ENCODE results near the gene RASA3. TPM values are rescaled to one million over a fixed set of nuclear protein-coding genes. Genes with fewer than 3 reads are reported as not detected.

RASA3 gene
- total RNA-seq, 3 donors from 2014 or later (not counting 1 experiment from before 2014, with no cell fraction given), result 252 to 277 (median 274) TPM

DNA sequence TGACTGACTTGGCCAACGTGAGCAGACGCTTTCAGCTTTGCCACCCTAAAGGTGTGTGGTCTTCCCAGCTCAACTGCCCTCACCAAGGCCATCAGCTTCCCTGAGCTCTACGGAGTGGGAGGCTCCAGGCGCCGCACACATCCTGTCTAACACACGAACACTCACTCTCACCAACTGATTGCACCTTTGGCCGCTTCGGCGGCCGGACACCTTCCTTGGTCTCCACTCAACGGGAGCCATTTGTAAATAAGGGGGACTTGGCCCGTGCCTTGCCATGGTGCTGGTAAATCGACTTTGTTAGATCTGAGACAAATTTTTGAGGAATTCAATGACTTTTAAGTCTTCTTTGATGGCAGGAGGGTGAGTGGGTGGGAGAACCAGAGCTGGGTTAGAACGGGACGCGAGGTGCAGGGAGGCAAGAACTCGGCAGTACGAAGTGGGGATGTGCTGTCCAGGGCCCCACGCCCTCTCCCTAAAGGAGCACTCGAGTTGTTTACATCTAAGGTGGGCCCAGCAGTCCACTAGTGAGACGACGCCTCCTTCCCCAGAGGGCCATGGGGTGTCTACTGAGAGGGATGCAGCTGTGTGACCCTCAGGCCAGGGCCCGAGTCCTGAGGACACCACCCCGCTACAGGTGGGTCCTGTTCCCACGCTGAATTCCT, 163.0 kb downstream of the RASA3 start:
- H3K27ac Mint-ChIP-seq, result peak overlapping the region in 1 of 2 donors; percentile 47
- 94% methylated on average over 25 of the region's 25 CpGs for WGBS (ENCODE audit: insufficient coverage)
- Histone ChIP-seq H3K27ac (ENCODE audit: low read length) (no peak overlapping the region), H3K9me3 (ENCODE audit: control insufficient read depth, insufficient read depth, low read length) (no peaks in the 10 kb centered on the region), H3K4me1 (ENCODE audit: control insufficient read depth, insufficient read depth, low read length) (no peaks in the 10 kb centered on the region), H3K4me3 (ENCODE audit: low read length) (no peak overlapping the region), H3K36me3 (ENCODE audit: control insufficient read depth, insufficient read depth, low read length) (peaks cover 31% of the 10 kb centered on the region), H3K27me3 (ENCODE audit: control insufficient read depth, insufficient read depth, low read length) (no peaks in the 10 kb centered on the region)
- no peaks in the 10 kb centered on the region for H3K9me3 Mint-ChIP-seq
- ATAC-seq (no peak), DNase-seq (no peak)
- H3K27me3 Mint-ChIP-seq (ENCODE audit: low read depth in 2 of 2), result no peaks in the 10 kb centered on the region
- no peak overlapping the region for H3K4me3 Mint-ChIP-seq
- no peaks in the 10 kb centered on the region for H3K36me3 Mint-ChIP-seq
- TF ChIP-seq, protein P1, sequence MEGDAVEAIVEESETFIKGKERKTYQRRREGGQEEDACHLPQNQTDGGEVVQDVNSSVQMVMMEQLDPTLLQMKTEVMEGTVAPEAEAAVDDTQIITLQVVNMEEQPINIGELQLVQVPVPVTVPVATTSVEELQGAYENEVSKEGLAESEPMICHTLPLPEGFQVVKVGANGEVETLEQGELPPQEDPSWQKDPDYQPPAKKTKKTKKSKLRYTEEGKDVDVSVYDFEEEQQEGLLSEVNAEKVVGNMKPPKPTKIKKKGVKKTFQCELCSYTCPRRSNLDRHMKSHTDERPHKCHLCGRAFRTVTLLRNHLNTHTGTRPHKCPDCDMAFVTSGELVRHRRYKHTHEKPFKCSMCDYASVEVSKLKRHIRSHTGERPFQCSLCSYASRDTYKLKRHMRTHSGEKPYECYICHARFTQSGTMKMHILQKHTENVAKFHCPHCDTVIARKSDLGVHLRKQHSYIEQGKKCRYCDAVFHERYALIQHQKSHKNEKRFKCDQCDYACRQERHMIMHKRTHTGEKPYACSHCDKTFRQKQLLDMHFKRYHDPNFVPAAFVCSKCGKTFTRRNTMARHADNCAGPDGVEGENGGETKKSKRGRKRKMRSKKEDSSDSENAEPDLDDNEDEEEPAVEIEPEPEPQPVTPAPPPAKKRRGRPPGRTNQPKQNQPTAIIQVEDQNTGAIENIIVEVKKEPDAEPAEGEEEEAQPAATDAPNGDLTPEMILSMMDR (IDR thresholded peaks at IDR 0.05), result no peak
- intact Hi-C loops (cut with micrococcal nuclease), result no loop called here
- H3K4me1 Mint-ChIP-seq, result no peaks in the 10 kb centered on the region

DNA sequence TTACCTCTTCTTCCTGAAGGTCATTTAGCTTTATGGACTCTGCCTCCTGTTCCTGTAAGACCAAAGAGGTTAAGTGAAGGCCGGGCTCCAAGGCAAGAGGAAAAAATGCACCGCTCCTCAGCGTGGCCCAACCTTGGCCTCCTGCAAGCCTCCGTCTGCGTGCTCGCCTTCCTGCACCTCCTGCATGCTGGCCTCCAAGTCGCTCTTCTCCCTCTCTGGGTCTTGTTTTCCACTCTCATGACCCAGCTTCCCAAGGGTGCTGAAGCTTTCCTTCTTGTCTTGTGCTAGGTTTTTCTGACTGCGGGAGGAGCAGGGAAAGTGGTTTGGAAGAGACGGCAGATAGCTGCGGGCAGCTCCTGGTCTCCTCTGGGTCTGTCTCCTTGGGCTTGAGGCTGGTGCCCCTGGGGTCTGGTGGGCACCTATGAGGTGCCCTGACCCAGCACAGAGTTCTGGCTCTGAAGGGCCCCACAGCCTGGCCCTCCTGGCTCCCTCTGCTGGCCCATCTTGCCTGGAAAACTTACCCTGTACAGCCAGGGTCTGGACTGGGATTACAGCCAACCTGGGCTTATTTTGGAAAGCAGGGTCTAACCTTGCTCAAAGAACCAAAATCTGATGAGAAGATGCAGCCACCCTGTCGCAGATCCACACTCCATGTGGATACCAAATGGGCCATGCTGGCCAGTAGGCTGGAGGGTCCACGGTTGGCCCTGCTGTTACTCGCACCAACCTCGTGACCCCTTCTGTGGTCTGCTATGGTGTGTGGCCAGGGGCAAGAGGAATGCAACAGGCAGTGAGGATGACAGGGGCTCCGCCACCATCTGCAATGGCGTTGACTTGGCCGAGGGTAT, 163.7 kb downstream of the RASA3 start:
- no peak overlapping the region for H3K27ac ChIP-seq (ENCODE audit: low read length)
- intact Hi-C loops (cut with micrococcal nuclease), result no loop called here
- ATAC-seq (no peak), DNase-seq (no peak)
- Mint-ChIP-seq H3K27me3 (ENCODE audit: low read depth in 2 of 2) (no peaks in the 10 kb centered on the region), H3K36me3 (no peaks in the 10 kb centered on the region), H3K9me3 (no peaks in the 10 kb centered on the region), H3K4me1 (no peaks in the 10 kb centered on the region), H3K4me3 (no peak overlapping the region), H3K27ac (peak overlapping the region in 1 of 2 donors; percentile 54)
- TF ChIP-seq, protein P1 (IDR thresholded peaks at IDR 0.05), result no peak
- no peak overlapping the region for H3K4me3 ChIP-seq (ENCODE audit: low read length)
- H3K9me3 ChIP-seq (ENCODE audit: control insufficient read depth, insufficient read depth, low read length), result no peaks in the 10 kb centered on the region
- WGBS (ENCODE audit: insufficient coverage), result 96% methylated on average over 17 of the region's 17 CpGs
- no peaks in the 10 kb centered on the region for H3K4me1 ChIP-seq (ENCODE audit: control insufficient read depth, insufficient read depth, low read length)
- peaks cover 30% of the 10 kb centered on the region for H3K36me3 ChIP-seq (ENCODE audit: control insufficient read depth, insufficient read depth, low read length)
- H3K27me3 ChIP-seq (ENCODE audit: control insufficient read depth, insufficient read depth, low read length), result no peaks in the 10 kb centered on the region

DNA sequence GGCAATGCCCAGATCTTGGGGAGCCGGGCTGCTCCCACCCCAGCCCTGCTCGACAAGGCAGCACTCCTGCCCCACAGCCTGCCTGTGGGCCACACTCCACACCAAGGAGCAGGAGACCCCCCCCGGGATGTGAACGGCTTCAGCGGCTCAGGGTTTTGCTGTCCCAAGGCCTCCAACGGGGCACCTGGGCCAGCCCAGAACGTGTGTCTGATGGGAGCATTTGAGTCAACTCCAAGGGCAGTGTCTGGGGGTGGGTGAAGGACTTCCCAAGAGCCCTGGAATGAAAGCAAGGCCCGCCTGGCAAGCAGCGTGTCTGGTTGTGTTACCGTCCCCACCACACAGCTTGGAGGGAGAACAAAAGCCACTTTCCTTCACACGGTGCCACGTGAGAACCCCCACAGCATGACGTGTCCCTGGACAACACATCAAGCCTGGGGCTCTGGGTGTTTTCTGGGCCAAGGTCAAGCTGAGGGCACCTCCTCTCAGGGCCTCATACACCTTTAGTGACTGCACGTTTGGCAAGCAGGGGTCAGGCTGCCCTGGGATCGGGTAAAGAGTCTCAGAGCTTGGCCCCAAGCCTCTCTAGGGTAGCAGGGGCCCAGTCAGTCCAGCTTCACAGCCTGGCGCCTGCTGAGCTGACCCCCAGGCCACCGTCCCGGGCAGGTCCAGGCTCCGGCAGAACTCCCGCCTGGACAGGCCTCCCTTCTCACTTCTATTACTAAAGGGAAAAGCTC, 164.5 kb downstream of the RASA3 start:
- WGBS (ENCODE audit: insufficient coverage), result 86% methylated on average over 20 of the region's 20 CpGs
- Histone ChIP-seq H3K9me3 (ENCODE audit: control insufficient read depth, insufficient read depth, low read length) (no peaks in the 10 kb centered on the region), H3K27me3 (ENCODE audit: control insufficient read depth, insufficient read depth, low read length) (no peaks in the 10 kb centered on the region), H3K4me1 (ENCODE audit: control insufficient read depth, insufficient read depth, low read length) (no peaks in the 10 kb centered on the region), H3K36me3 (ENCODE audit: control insufficient read depth, insufficient read depth, low read length) (peaks cover 23% of the 10 kb centered on the region), H3K27ac (ENCODE audit: low read length) (no peak overlapping the region), H3K4me3 (ENCODE audit: low read length) (no peak overlapping the region)
- ATAC-seq, result no peak
- Mint-ChIP-seq H3K27ac (no peak overlapping the region), H3K36me3 (no peaks in the 10 kb centered on the region), H3K4me1 (no peaks in the 10 kb centered on the region), H3K4me3 (no peak overlapping the region), H3K27me3 (ENCODE audit: low read depth in 2 of 2) (no peaks in the 10 kb centered on the region), H3K9me3 (no peaks in the 10 kb centered on the region)
- intact Hi-C loops (cut with micrococcal nuclease), result no loop called here
- DNase-seq, result no peak
- TF ChIP-seq, protein P1 (IDR thresholded peaks at IDR 0.05), result no peak

Data from natural killer cell (primary cell).